Measurements from ENCODE around the gene RAB5B. TPM values are rescaled to one million over a fixed set of nuclear protein-coding genes. Genes with fewer than 3 reads are reported as not detected.
"Not testable (repeated sequence)": the region's sequence is repeated elsewhere in the genome, so short reads cannot be mapped to it uniquely, and the experiment has no call there.

Gene RAB5B
- total RNA-seq, 2 donors from 2014 or later = 112 to 178 TPM

DNA sequence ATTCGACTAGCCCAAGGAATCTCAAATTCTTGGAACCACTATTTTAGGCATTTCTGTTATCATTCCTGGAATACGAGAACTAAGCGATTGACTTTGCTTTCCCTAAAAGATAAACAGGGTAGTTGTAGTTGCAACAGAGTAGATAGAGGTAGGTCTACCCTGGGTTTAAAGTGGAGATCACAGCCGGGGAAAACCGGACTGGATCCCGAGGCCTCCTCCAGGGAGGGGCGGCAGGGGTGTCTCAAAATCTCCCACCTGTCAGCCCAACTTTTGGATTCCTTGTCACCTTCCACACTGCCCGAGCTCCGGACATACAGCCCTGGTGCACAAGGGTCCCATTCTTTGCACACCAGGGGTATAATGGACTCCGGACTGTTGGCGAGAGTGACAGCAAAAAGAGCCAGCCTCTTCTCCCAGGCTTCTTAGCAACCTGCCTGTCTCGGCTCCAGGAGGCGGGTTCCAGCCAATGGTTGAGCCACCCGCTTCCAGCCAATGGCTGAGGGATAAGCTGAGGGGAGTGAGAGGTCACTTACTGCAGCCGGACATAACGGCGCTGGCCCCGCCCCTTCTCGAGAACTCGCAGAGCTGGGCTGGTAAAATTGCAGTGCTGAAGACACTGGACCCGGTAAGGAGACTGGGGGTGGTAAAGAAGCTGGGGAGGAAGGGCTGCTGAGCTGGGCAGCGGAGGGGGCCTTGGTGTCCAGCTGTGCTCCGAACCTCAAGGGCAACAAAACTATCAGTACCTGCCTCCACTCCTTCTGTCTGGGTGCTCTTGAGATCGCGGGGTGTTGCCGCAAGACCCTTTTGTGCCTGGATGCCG, 23.0 kb downstream of the RAB5B start, which contains the start of gene SUOX:
SUOX (plus strand) TSS at position 562 of the 820 bp plus-strand sequence. CDS start 4,946 bp downstream, outside the sequence.
- Histone ChIP-seq H3K9ac (ENCODE audit: low read depth in 2 of 2, low read length in 2 of 2) (peak within 1 kb of the TSS; percentile 92 to 99), H3K36me3 (peaks cover 5% of the 10 kb centered on the region), H3K27ac (peak within 1 kb of the TSS; percentile 88), H3K27me3 (no peaks in the 10 kb centered on the region), H3K4me1 (peaks cover 9% of the 10 kb centered on the region), H3K4me3 (peak within 1 kb of the TSS; percentile 57), H3K9me3 (no peaks in the 10 kb centered on the region)
- intact Hi-C loops (cut with DNase I) = no loop called here
- DNase-seq = peak; percentile 97
- TF ChIP-seq CTCF (IDR thresholded peaks at IDR 0.05) = no peak

- Histone ChIP-seq H3K4me3 (peak overlapping the region; percentile 57), H3K9me3 (no peaks in the 10 kb centered on the region), H3K9ac (ENCODE audit: low read depth in 2 of 2, low read length in 2 of 2) (peak overlapping the region; percentile 92 to 99), H3K27ac (peak overlapping the region; percentile 88), H3K27me3 (no peaks in the 10 kb centered on the region), H3K36me3 (no peaks in the 10 kb centered on the region), H3K4me1 (peaks cover 9% of the 10 kb centered on the region)
- intact Hi-C loops (cut with DNase I) = no loop called here
- peak; percentile 54 for DNase-seq
- no peak for TF ChIP-seq CTCF (IDR thresholded peaks at IDR 0.05)
Measured at GRCh38 chr12:55997535-55997859, 23.6 kb downstream of the RAB5B start.

DNA sequence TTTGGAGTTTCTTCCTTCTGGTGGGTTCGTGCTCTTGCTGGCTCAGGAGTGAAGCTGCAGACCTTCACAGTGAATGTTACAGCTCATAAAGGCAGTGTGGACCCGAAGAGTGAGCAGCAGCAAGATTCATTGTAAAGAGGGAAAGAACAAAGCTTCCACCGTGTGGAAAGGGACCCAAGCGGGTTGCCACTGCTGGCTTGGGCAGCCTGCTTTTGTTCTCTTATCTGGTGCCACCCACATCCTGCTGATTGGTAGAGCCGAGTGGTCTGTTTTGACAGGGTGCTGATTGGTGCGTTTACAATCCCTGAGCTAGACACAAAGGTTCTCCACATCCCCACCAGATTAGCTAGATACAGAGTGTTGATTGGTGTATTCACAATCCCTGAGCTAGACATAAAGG, 25.6 kb downstream of the RAB5B start:
- DNase-seq; intact Hi-C loops (cut with DNase I): not testable (repeated sequence)

DNA sequence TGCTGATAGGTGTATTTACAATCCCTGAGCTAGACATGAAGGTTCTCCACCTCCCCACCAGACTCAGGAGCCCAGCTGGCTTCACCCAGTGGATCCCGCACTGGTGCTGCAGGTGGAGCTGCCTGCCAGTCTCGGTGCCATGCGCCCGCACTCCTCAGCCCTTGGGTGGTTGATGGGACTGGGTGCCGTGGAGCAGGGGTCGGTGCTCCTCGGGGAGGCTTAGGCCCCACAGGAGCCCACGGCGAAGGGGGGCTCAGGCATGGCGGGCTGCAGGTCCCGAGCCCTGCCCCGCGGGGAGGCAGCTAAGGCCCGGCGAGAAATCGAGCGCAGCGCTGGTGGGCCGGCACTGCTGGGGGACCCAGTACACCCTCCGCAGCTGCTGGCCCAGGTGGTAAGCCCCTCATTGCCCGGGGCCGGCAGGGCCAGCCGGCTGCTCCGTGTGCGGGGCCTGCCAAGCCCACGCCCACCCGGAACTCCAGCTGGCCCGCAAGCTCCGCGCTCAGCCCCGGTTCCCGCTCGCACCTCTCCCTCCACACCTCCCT, 26.2 kb downstream of the RAB5B start:
- peak overlapping the region in 1 of 2 donors; percentile 9 for H3K9ac ChIP-seq (ENCODE audit: low read depth in 2 of 2, low read length in 2 of 2)
- intact Hi-C loops (cut with DNase I); H3K4me3 ChIP-seq; H3K27ac ChIP-seq; H3K36me3 ChIP-seq; DNase-seq; H3K9me3 ChIP-seq; H3K4me1 ChIP-seq; H3K27me3 ChIP-seq: not testable (repeated sequence)

More for the DNA sequence above, 25.6 kb downstream of the RAB5B start:
- not testable (repeated sequence) for H3K36me3 ChIP-seq; H3K9ac ChIP-seq (ENCODE audit: low read depth in 2 of 2, low read length in 2 of 2); H3K27me3 ChIP-seq; H3K9me3 ChIP-seq; H3K4me3 ChIP-seq; H3K27ac ChIP-seq; H3K4me1 ChIP-seq

- H3K9ac ChIP-seq (ENCODE audit: low read depth in 2 of 2, low read length in 2 of 2) = no peak overlapping the region
- H3K4me3 ChIP-seq = no peak overlapping the region
- H3K27ac ChIP-seq = peak overlapping the region; percentile 46
- peak; percentile 37 for DNase-seq
- peaks cover 9% of the 10 kb centered on the region for H3K4me1 ChIP-seq
- no peak for TF ChIP-seq CTCF (IDR thresholded peaks at IDR 0.05)
- intact Hi-C loops (cut with DNase I) = no loop called here
- H3K36me3 ChIP-seq = no peaks in the 10 kb centered on the region
- no peaks in the 10 kb centered on the region for H3K27me3 ChIP-seq
- H3K9me3 ChIP-seq = no peaks in the 10 kb centered on the region
Measured at GRCh38 chr12:56001487-56002100, 27.7 kb downstream of the RAB5B start.

- H3K9me3 ChIP-seq; H3K4me3 ChIP-seq; DNase-seq; intact Hi-C loops (cut with DNase I); H3K27ac ChIP-seq; H3K27me3 ChIP-seq; H3K9ac ChIP-seq (ENCODE audit: low read depth in 2 of 2, low read length in 2 of 2); H3K4me1 ChIP-seq; H3K36me3 ChIP-seq: not testable (repeated sequence)
Measured at GRCh38 chr12:56003376-56003775, 29.5 kb downstream of the RAB5B start.

All from colonic mucosa (tissue), 4 donors.